ENCODE results near the gene ZNRF3. TPM values are rescaled to one million over a fixed set of nuclear protein-coding genes. Genes with fewer than 3 reads are reported as not detected.
A peak's percentile ranks its signal among the peaks of the same experiment; 100 is the strongest.

The ZNRF3 gene
- total RNA-seq, 1 donor from 2014 or later, result 2.6 TPM

DNA sequence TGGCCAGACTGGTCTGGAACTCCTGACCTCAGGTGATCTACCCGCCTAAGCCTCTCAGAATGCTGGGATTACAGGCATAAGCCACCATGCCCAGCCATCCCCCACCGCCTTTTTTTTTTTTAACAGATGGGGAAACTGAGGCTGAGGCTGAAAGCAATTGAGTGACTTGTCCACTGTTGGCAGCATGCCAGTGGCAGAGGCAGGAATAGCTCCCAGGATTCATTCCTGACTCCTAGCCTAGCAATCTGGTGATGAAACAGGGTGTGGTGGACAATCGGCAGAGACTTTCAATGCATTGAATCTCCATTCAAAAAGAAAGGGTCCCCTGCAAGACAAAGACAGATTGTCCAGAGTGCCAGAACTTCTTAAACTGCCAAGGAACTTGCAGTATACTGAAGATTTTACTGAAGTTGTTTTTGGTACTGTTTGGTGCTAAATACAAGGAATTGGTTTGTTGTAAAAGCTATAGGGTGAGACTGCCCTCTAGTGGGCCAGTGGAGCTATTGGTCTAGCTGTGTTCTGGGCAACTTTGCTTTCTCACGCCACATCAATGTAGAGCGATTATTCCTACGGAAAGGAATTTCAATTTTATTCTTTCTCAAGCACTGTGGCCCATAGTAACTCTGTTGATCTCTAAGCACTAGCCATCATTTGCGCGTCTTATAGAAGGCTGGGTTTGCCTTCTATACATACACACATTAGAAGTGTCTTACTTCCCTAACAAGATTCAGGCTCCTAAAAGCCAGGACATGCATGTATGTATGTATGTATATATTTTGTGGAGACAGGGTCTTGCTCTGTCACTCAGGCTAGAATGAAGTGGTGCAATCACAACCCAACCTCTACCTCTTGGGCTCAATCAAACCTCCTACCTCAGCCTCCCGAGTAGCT lies 157.3 kb downstream of the ZNRF3 start:
- DNase-seq, result peak; percentile 91

- DNase-seq, result peak; percentile 69
Observed at GRCh38 chr22:29041408-29041807, 158.0 kb downstream of the ZNRF3 start.

DNA sequence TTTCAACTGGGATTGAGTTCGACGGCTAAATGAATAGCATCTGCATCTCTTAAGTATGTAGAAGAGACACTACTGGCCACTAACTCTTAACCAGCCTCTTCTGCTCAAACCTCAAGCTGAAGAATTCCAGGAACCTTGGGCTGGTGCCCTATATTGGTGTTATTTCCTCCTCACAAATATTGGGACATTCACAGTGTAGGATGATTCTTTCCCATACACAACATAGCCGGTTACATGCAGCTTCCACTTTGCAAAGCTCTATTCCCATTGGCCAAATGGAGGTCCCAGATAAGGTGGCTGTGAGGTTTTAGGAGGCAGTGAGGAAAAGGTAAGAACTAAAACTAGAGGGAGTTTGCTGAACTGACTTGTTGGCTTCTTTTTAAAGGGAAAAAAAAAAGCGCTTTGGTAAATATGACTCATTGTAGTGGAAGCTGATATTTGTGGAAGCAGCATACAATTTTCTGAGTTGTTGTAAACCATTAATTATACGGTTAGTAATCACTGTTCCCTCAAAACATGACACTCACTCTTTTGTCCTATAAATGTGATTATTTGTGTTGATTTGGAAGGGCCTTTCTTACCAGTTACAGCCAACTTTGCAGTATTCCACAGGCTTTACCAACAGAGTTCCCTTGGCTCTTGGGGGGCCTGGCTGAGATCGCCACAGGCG lies 160.7 kb downstream of the ZNRF3 start:
- peak; percentile 50 for DNase-seq

DNA sequence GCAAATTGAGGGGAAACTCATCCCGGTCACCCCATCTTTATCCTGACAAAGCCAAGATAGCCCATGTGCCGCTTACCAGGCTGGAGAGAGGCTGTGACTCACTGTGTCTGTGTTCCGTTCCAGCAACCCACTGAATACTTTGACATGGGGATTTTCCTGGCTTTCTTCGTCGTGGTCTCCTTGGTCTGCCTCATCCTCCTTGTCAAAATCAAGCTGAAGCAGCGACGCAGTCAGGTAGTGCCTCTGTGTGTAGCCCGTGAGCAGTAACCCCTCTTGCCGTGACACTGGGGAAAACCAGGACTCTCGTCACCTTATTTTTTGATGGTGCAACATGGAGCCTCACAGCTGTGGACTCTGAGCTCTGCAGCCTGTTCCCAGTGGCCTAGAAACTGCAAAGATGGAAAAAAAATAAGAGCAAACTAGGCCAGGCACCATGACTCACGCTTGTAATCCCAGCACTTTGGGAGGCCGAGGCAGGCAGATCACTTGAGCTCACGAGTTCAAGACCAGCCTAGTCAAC lies 161.3 kb downstream of the ZNRF3 start:
- peak; percentile 77 for DNase-seq

- no peak for DNase-seq
Observed at GRCh38 chr22:29048822-29049654, 165.7 kb downstream of the ZNRF3 start.

GRCh38 chr22:29049655-29050263 lies 166.4 kb downstream of the ZNRF3 start:
- no peak for DNase-seq

DNA sequence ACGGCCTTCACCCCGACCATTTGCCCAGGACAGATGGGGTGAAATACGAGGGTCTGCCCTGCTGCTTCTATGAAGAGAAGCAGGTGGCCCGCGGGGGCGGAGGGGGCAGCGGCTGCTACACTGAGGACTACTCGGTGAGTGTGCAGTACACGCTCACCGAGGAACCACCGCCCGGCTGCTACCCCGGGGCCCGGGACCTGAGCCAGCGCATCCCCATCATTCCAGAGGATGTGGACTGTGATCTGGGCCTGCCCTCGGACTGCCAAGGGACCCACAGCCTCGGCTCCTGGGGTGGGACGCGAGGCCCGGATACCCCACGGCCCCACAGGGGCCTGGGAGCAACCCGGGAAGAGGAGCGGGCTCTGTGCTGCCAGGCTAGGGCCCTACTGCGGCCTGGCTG lies 167.1 kb downstream of the ZNRF3 start:
- no peak for DNase-seq

DNA sequence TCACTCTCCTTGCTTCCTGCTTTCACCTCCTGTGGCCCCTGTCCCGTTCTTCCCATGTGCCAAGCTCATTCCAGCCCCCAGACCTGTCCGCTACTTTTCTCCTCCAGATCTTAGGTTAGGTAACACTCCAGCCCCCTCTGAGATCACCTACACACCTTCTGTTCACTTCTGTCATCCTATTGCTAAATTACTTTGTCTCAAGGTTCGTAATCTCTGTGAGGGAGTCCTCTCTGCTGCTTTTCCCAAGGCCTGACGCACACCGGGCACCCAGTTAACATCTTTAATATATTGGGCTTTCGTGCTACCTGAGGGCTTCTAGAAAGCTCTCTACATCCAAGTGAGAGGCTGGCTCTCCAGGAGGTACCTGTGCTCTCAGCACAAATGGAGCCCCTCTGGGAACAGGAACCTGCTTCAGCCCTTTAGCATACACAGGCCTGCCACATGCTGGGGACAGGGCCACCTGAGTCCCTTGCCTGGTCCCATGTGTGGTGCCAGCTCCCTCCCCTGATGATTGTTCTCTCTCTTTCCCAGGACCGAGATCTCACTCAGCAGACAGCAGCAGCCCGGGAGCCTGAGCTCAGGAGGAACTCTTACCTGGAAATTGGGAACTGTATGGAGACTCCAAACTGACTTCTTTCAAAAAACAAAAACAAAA lies 169.8 kb downstream of the ZNRF3 start:
- no peak for DNase-seq

DNA sequence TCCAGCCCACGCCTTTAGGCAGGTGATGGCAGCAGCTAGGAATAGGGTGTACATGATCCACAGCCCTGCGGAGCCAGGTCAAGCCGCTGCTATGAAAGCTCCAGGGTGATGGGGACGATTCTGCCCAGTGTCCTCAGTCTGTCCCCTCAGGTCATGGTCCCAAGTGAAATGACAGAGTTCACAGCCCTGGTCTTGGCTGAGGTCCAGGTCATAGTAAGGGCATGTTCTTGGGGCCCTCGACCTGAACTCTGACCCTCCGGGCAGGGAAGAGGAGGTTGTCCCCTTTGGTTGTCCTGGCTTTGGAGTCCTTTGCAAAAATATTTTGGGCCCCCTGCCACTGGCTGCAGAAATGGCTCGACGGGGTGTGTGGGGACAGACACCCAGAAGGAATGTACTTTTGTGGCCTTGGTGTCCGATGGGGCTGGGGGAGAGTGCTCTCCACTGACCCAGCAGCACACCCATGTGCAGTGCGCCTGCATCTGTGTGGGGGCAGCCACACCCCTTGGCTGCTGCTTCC lies 170.9 kb downstream of the ZNRF3 start:
- DNase-seq, result no peak

- DNase-seq, result no peak
Observed at GRCh38 chr22:29055192-29055830, 171.9 kb downstream of the ZNRF3 start.

- no peak for DNase-seq
Observed at GRCh38 chr22:29056472-29056871, 173.1 kb downstream of the ZNRF3 start.

GRCh38 chr22:29060251-29060869 lies 177.0 kb downstream of the ZNRF3 start:
- DNase-seq, result no peak

GRCh38 chr22:29060931-29061330 lies 177.6 kb downstream of the ZNRF3 start:
- peak; percentile 42 for DNase-seq

- no peak for DNase-seq
Observed at GRCh38 chr22:29061773-29062172, 178.4 kb downstream of the ZNRF3 start, which contains the start of gene C22orf31. C22orf31 (minus strand) TSS chr22:29061831; CDS start chr22:29061792, 39 bp downstream.

DNA sequence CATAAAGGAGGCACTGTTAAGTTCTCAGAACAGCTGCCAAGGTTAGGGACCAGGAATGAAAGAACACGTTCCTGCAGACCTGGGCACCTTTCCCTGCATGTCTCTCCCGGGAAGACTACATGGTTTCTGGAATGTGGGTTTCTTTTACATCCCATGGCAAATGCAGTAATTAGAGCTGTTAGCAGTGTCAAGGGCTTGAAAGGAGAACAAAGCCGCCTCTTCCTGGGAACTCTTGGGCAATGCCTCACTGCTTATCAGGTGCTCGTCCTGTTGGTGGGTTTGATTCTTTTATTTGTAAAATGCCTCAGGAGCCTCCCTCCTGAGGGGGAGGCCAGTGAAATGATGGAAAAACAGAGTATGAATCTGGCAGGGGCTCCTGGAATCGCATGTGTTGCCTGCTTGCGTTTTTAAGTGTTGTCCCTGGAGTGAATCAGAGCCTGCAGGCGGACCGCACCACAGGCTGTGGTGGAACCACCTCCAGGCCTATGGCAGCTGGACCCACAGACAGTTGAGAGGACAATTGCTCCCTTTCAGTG lies 179.0 kb downstream of the ZNRF3 start:
- DNase-seq, result no peak

- DNase-seq, result no peak
Observed at GRCh38 chr22:29065468-29066190, 182.3 kb downstream of the ZNRF3 start.

DNA sequence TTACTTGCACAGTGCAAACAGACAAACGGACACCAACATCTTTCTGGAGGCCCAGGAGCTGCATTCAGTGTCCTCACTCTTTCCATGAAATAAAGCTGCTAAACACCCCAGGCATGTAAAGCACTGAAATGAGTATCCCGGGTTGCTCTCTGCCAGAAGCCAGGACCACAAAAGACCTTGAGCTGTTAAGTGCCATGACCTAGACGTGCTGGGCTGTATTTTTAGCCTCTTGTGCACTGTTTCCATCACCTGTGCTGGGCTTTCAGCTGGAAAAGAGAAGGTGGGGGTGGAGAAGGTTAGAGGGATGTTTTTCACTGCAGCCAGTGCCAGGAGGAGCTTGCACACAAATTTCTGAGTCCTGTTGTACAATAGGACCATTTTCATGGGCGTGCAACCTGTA lies 186.1 kb downstream of the ZNRF3 start:
- DNase-seq, result no peak

DNA sequence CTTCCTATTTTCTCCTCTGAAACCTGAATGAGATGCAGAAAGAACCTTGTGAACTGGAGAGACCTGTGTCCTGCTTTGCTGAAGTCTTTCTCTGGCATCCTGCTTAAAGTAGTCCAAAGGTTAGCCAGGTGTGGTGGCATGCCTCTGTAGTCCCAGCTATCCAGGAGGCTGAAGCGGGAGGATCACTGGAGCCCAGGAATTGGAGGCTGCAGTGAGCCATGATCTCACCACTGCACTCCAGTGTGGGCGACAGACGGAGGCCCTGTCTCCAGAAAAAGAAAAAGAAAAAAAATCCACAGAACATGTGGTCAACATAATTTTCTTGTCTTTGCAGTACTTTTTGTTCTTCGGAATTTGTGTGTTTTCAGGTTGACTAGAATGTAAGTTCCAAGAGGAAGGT lies 187.1 kb downstream of the ZNRF3 start:
- no peak for DNase-seq

GRCh38 chr22:29071261-29072045 lies 188.1 kb downstream of the ZNRF3 start:
- DNase-seq, result peak; percentile 35
